Measurements from ENCODE around the gene SLC39A13. TPM values are rescaled to one million over a fixed set of nuclear protein-coding genes. Genes with fewer than 3 reads are reported as not detected.
A peak's percentile ranks its signal among the peaks of the same experiment; 100 is the strongest.

Gene SLC39A13
- total RNA-seq, 1 donor from 2014 or later, result 36.0 TPM

- no peak for TF ChIP-seq CTCF (conservative IDR thresholded peaks at IDR 0.05)
- peak overlapping the region; percentile 35 for H3K27ac Mint-ChIP-seq (ENCODE audit: unreplicated experiment)
Measured at GRCh38 chr11:47394050-47394321, 14.4 kb upstream of the SLC39A13 start.

GRCh38 chr11:47394322-47395222, 13.8 kb upstream of the SLC39A13 start:
- Mint-ChIP-seq H3K4me1 (peaks cover 1% of the 10 kb centered on the region), H3K9me3 (no peaks in the 10 kb centered on the region), H3K27me3 (ENCODE audit: low read depth) (no peaks in the 10 kb centered on the region), H3K4me3 (no peak overlapping the region), H3K36me3 (ENCODE audit: low read depth) (no peaks in the 10 kb centered on the region), H3K27ac (ENCODE audit: unreplicated experiment) (no peak overlapping the region)
- no peak for TF ChIP-seq CTCF (conservative IDR thresholded peaks at IDR 0.05)
- DNase-seq (ENCODE audit: low read depth, low spot score), result no peak

More at GRCh38 chr11:47394050-47394321, 14.4 kb upstream of the SLC39A13 start:
- Mint-ChIP-seq H3K4me1 (no peaks in the 10 kb centered on the region), H3K36me3 (ENCODE audit: low read depth) (no peaks in the 10 kb centered on the region), H3K9me3 (no peaks in the 10 kb centered on the region), H3K4me3 (no peak overlapping the region), H3K27me3 (ENCODE audit: low read depth) (no peaks in the 10 kb centered on the region)
- DNase-seq (ENCODE audit: low read depth, low spot score), result no peak

GRCh38 chr11:47395223-47396048, 13.0 kb upstream of the SLC39A13 start:
- TF ChIP-seq CTCF (conservative IDR thresholded peaks at IDR 0.05), result no peak
- no peak for DNase-seq (ENCODE audit: low read depth, low spot score)
- Mint-ChIP-seq H3K9me3 (no peaks in the 10 kb centered on the region), H3K36me3 (ENCODE audit: low read depth) (no peaks in the 10 kb centered on the region), H3K27ac (ENCODE audit: unreplicated experiment) (peak overlapping the region; percentile 75), H3K27me3 (ENCODE audit: low read depth) (no peaks in the 10 kb centered on the region), H3K4me3 (no peak overlapping the region), H3K4me1 (peaks cover 6% of the 10 kb centered on the region)

GRCh38 chr11:47396049-47396320, 12.4 kb upstream of the SLC39A13 start:
- DNase-seq (ENCODE audit: low read depth, low spot score), result no peak
- H3K27ac Mint-ChIP-seq (ENCODE audit: unreplicated experiment), result no peak overlapping the region
- H3K9me3 Mint-ChIP-seq, result no peaks in the 10 kb centered on the region
- TF ChIP-seq CTCF (conservative IDR thresholded peaks at IDR 0.05), result no peak
- H3K27me3 Mint-ChIP-seq (ENCODE audit: low read depth), result no peaks in the 10 kb centered on the region
- no peaks in the 10 kb centered on the region for H3K36me3 Mint-ChIP-seq (ENCODE audit: low read depth)
- H3K4me3 Mint-ChIP-seq, result no peak overlapping the region
- peaks cover 9% of the 10 kb centered on the region for H3K4me1 Mint-ChIP-seq

GRCh38 chr11:47398011-47398410, 10.4 kb upstream of the SLC39A13 start:
- Mint-ChIP-seq H3K27me3 (ENCODE audit: low read depth) (no peaks in the 10 kb centered on the region), H3K9me3 (no peaks in the 10 kb centered on the region), H3K4me3 (peak overlapping the region; percentile 31), H3K27ac (ENCODE audit: unreplicated experiment) (no peak overlapping the region), H3K36me3 (ENCODE audit: low read depth) (no peaks in the 10 kb centered on the region), H3K4me1 (peaks cover 9% of the 10 kb centered on the region)
- DNase-seq (ENCODE audit: low read depth, low spot score), result no peak
- no peak for TF ChIP-seq CTCF (conservative IDR thresholded peaks at IDR 0.05)
